NB4 (cell line): ENCODE measurements around the gene NPIPA7.
"Not testable (repeated sequence)": the region's sequence is repeated elsewhere in the genome, so short reads cannot be mapped to it uniquely, and the experiment has no call there.

ENCODE experiments used
- DNase-seq: peaks from one replicate; pipeline ENCODE4 v3.0.0; 2010; ENCODE audit warnings: low read depth
- H3K4me3 ChIP-seq: one replicate; pipeline ENCODE4 v1.5.1; 2011; ENCODE audit warnings: mild to moderate bottlenecking, low read depth, low read length, moderate library complexity

Gene NPIPA7

GRCh38 chr16:16413773-16414172, 34.8 kb downstream of the NPIPA7 start:
- not testable (repeated sequence) for H3K4me3 ChIP-seq, DNase-seq

- not testable (repeated sequence) for DNase-seq, H3K4me3 ChIP-seq
Measured at GRCh38 chr16:16417071-16417470, 38.1 kb downstream of the NPIPA7 start.

- H3K4me3 ChIP-seq, DNase-seq: not testable (repeated sequence)
Measured at GRCh38 chr16:16417914-16418544, 39.1 kb downstream of the NPIPA7 start.

- not testable (repeated sequence) for H3K4me3 ChIP-seq, DNase-seq
Measured at GRCh38 chr16:16420515-16420914, 41.6 kb downstream of the NPIPA7 start.

GRCh38 chr16:16425146-16425545, 46.2 kb downstream of the NPIPA7 start:
- H3K4me3 ChIP-seq, DNase-seq: not testable (repeated sequence)

GRCh38 chr16:16431135-16431534, 52.2 kb downstream of the NPIPA7 start:
- DNase-seq, H3K4me3 ChIP-seq: not testable (repeated sequence)

- H3K4me3 ChIP-seq, DNase-seq: not testable (repeated sequence)
Measured at GRCh38 chr16:16434711-16435110, 55.8 kb downstream of the NPIPA7 start.

GRCh38 chr16:16441401-16441800, 62.5 kb downstream of the NPIPA7 start:
- DNase-seq, H3K4me3 ChIP-seq: not testable (repeated sequence)
